ENCODE measurements around the gene ZDHHC19.
A peak's percentile ranks its signal among the peaks of the same experiment; 100 is the strongest.
"Not testable (repeated sequence)": the region's sequence is repeated elsewhere in the genome, so short reads cannot be mapped to it uniquely, and the experiment has no call there.

Gene ZDHHC19

DNA sequence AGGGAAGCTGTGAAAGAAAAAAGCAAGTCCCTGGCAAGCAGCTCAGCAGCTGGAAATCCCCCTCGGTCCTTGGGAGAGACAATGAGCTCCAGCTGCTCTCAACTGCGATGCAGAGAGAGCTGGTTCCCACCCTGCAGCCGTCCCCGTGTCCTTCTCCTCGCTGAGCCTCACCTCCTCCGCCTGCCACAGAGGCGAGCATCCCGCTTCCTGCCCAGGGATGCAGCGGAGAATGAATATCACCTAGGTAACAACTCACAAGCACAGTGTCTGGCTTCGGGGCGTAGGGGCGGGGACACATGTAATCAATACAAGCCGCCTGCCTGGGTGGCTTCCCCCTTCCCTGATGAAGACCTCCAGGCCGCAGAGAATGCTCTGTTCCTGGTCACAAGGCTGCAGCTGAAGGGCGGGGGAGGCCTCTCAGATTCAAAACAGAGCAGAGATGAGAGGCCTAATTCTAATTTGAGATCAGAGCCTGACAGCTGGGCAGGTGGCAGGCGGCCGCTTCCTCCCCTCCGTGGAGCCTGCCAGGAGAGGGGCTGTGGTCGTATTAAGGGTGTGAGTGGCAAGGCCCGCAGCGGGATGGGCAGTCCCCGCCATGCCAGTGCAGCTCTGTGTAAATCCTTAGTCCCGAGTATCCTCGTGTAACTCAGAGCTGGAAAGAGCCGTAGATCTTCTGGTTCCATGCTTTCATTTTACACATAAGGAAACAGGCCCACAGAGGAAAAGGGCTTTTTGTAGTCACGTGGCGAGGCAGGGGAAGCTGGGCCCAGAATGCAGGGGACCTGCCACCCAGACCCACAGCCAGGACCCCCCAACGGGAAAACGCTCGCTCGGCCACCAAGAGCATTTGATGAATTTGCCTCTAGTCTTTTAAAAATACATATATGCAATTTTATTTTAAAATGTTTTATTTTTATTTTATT is 24.3 kb downstream of the ZDHHC19 start:
- Histone ChIP-seq H3K4me1 (ENCODE audit: control insufficient read depth in 2 of 2, insufficient read depth in 1 of 2, low read depth in 1 of 2, low read length in 2 of 2) (peaks cover 9 to 10% of the 10 kb centered on the region in 2 donors), H3K79me1 (ENCODE audit: low read depth, low read length) (no peaks in the 10 kb centered on the region), H3K36me3 (replicated peaks in 1 of 2; ENCODE audit: control insufficient read depth in 2 of 2, insufficient read depth in 2 of 2, low read length in 2 of 2) (no peaks in the 10 kb centered on the region), H3K4me3 (ENCODE audit: low read length in 2 of 2) (peak overlapping the region; percentile 13 to 31), H3K4me2 (ENCODE audit: insufficient read depth, low read length, poor library complexity, severe bottlenecking) (peak overlapping the region; percentile 68), H2BK5ac (ENCODE audit: low read length) (peak overlapping the region; percentile 35), H3K23ac (ENCODE audit: low read depth, low read length, poor library complexity) (peak overlapping the region; percentile 80), H2BK12ac (ENCODE audit: low read length) (peak overlapping the region; percentile 22), H2BK15ac (ENCODE audit: low read length) (peak overlapping the region; percentile 58), H4K91ac (ENCODE audit: low read depth, low read length, poor library complexity) (no peak overlapping the region), H4K8ac (ENCODE audit: low read depth, low read length) (no peak overlapping the region), H3K27me3 (ENCODE audit: control insufficient read depth in 3 of 3, insufficient read depth in 3 of 3, low read depth in 1 of 3, low read length in 3 of 3) (no peaks in the 10 kb centered on the region), H3K14ac (ENCODE audit: low read length) (no peak overlapping the region), H2AFZ (ENCODE audit: low read length) (peak overlapping the region; percentile 85), H3K9me3 (replicated peaks in 1 of 2; ENCODE audit: control insufficient read depth in 2 of 2, insufficient read depth in 1 of 2, low read depth in 1 of 2, low read length in 2 of 2) (no peaks in the 10 kb centered on the region), H3K9ac (ENCODE audit: low read depth, low read length, poor library complexity) (no peak overlapping the region), H2AK5ac (ENCODE audit: low read depth, low read length) (peak overlapping the region; percentile 32), H2BK120ac (ENCODE audit: low read depth, low read length) (no peak overlapping the region), H3K27ac (replicated peaks; ENCODE audit: low read length) (no peak overlapping the region), H3K18ac (ENCODE audit: low read length) (peak overlapping the region; percentile 64), H3K4ac (ENCODE audit: low read length) (no peak overlapping the region)
- peak; percentile 61 for DNase-seq (ENCODE audit: low spot score)
- no CpG with 5 or more reads among the region's 31 CpGs for WGBS, 2 donors (ENCODE audit: extremely low coverage in 2 of 2, insufficient read length in 2 of 2, insufficient replicate concordance in 1 of 2)

DNA sequence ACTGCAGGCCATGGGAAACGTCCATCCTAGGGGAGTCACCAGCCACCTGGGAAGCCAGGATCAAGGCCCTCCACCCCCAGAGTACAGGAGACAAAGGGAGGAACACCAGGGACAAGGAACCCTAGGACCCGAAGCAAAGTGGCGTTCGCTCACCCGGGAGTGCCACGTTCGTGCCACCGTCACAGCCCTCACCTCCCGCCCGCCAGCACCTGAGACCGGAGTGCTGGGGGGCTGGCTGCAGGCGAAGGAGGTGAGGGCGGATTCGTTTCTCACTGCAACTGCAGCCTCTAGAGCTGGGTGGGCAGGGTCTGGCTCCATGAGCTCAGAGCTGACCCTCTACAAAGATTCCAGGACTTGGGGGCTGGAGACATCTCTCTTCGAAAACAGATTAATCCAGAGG is 26.3 kb downstream of the ZDHHC19 start:
- Histone ChIP-seq H3K4me3 (ENCODE audit: low read length in 2 of 2) (no peak overlapping the region), H3K79me1 (ENCODE audit: low read depth, low read length) (no peaks in the 10 kb centered on the region), H3K4ac (ENCODE audit: low read length) (no peak overlapping the region), H3K4me2 (ENCODE audit: insufficient read depth, low read length, poor library complexity, severe bottlenecking) (no peak overlapping the region), H3K27ac (replicated peaks; ENCODE audit: low read length) (no peak overlapping the region), H3K23ac (ENCODE audit: low read depth, low read length, poor library complexity) (no peak overlapping the region), H2BK12ac (ENCODE audit: low read length) (peak overlapping the region; percentile 4), H2BK5ac (ENCODE audit: low read length) (no peak overlapping the region), H2BK15ac (ENCODE audit: low read length) (peak overlapping the region; percentile 93), H4K91ac (ENCODE audit: low read depth, low read length, poor library complexity) (no peak overlapping the region), H4K8ac (ENCODE audit: low read depth, low read length) (no peak overlapping the region), H2AFZ (ENCODE audit: low read length) (no peak overlapping the region), H2BK120ac (ENCODE audit: low read depth, low read length) (no peak overlapping the region), H3K9me3 (replicated peaks in 1 of 2; ENCODE audit: control insufficient read depth in 2 of 2, insufficient read depth in 1 of 2, low read depth in 1 of 2, low read length in 2 of 2) (no peaks in the 10 kb centered on the region), H3K18ac (ENCODE audit: low read length) (no peak overlapping the region), H2AK5ac (ENCODE audit: low read depth, low read length) (peak overlapping the region; percentile 53), H3K4me1 (ENCODE audit: control insufficient read depth in 2 of 2, insufficient read depth in 1 of 2, low read depth in 1 of 2, low read length in 2 of 2) (peaks cover 10 to 12% of the 10 kb centered on the region in 2 donors), H3K14ac (ENCODE audit: low read length) (peak overlapping the region; percentile 63), H3K36me3 (replicated peaks in 1 of 2; ENCODE audit: control insufficient read depth in 2 of 2, insufficient read depth in 2 of 2, low read length in 2 of 2) (no peaks in the 10 kb centered on the region), H3K27me3 (ENCODE audit: control insufficient read depth in 3 of 3, insufficient read depth in 3 of 3, low read depth in 1 of 3, low read length in 3 of 3) (no peaks in the 10 kb centered on the region), H3K9ac (ENCODE audit: low read depth, low read length, poor library complexity) (no peak overlapping the region)
- no CpG with 5 or more reads among the region's 15 CpGs for WGBS, 2 donors (ENCODE audit: extremely low coverage in 2 of 2, insufficient read length in 2 of 2, insufficient replicate concordance in 1 of 2)
- DNase-seq (ENCODE audit: low spot score): no peak

DNA sequence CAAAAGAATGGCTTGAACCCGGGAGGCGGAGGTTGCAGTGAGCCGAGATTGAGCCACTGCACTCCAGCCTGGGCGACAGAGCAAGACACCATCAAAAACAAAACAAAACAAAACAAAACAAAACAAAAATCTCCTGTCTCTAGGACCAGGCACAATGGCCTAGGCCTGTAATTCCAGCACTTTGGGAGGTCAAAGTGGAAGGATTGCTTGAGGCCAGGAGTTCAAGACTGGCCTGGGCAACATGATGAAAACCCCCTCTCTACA is 27.1 kb downstream of the ZDHHC19 start:
- not testable (repeated sequence) for H3K14ac ChIP-seq (ENCODE audit: low read length); H3K4me2 ChIP-seq (ENCODE audit: insufficient read depth, low read length, poor library complexity, severe bottlenecking); H3K23ac ChIP-seq (ENCODE audit: low read depth, low read length, poor library complexity); H4K91ac ChIP-seq (ENCODE audit: low read depth, low read length, poor library complexity); DNase-seq (ENCODE audit: low spot score); H2BK12ac ChIP-seq (ENCODE audit: low read length); H3K18ac ChIP-seq (ENCODE audit: low read length); H3K9me3 ChIP-seq (replicated peaks in 1 of 2; ENCODE audit: control insufficient read depth in 2 of 2, insufficient read depth in 1 of 2, low read depth in 1 of 2, low read length in 2 of 2); H2BK120ac ChIP-seq (ENCODE audit: low read depth, low read length); H3K36me3 ChIP-seq (replicated peaks in 1 of 2; ENCODE audit: control insufficient read depth in 2 of 2, insufficient read depth in 2 of 2, low read length in 2 of 2); H4K8ac ChIP-seq (ENCODE audit: low read depth, low read length); H2BK15ac ChIP-seq (ENCODE audit: low read length); H2BK5ac ChIP-seq (ENCODE audit: low read length); H3K27ac ChIP-seq (replicated peaks; ENCODE audit: low read length); H2AK5ac ChIP-seq (ENCODE audit: low read depth, low read length); H3K27me3 ChIP-seq (ENCODE audit: control insufficient read depth in 3 of 3, insufficient read depth in 3 of 3, low read depth in 1 of 3, low read length in 3 of 3); H3K9ac ChIP-seq (ENCODE audit: low read depth, low read length, poor library complexity); H3K79me1 ChIP-seq (ENCODE audit: low read depth, low read length); H3K4me3 ChIP-seq (ENCODE audit: low read length in 2 of 2); H3K4ac ChIP-seq (ENCODE audit: low read length); H2AFZ ChIP-seq (ENCODE audit: low read length)
- no CpG with 5 or more reads among the region's 4 CpGs for WGBS, 2 donors (ENCODE audit: extremely low coverage in 2 of 2, insufficient read length in 2 of 2, insufficient replicate concordance in 1 of 2)
- H3K4me1 ChIP-seq (ENCODE audit: control insufficient read depth in 2 of 2, insufficient read depth in 1 of 2, low read depth in 1 of 2, low read length in 2 of 2): peaks cover 16 to 17% of the 10 kb centered on the region in 2 donors

DNA sequence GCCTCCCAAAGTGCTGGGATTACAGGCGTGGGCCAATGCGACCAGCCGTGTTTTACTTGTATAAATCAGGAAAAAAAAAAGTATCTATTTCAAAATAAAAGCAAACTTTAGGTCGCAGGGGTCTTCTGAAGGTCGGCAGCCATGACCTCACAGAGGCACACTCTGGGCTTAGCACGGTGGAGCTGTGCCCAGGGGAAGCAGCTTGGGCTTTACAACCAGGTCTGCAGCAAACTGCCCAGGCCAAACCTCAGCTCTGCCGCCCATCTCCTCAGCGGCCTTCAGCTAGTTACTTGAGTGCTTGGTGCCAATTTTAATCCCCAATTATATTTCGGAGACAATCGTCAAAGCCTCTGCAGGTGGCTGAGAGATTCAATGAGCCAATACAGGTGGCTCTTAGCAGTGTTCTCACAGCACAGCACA is 30.1 kb downstream of the ZDHHC19 start:
- no CpG with 5 or more reads among the region's 10 CpGs for WGBS, 2 donors (ENCODE audit: extremely low coverage in 2 of 2, insufficient read length in 2 of 2, insufficient replicate concordance in 1 of 2)
- Histone ChIP-seq H2BK120ac (ENCODE audit: low read depth, low read length) (no peak overlapping the region), H3K9me3 (replicated peaks in 1 of 2; ENCODE audit: control insufficient read depth in 2 of 2, insufficient read depth in 1 of 2, low read depth in 1 of 2, low read length in 2 of 2) (no peaks in the 10 kb centered on the region)

More for the DNA sequence above, 30.1 kb downstream of the ZDHHC19 start:
- no peak overlapping the region for H3K4me3 ChIP-seq (ENCODE audit: low read length in 2 of 2)
- H2BK12ac ChIP-seq (ENCODE audit: low read length): no peak overlapping the region
- no peaks in the 10 kb centered on the region for H3K36me3 ChIP-seq (replicated peaks in 1 of 2; ENCODE audit: control insufficient read depth in 2 of 2, insufficient read depth in 2 of 2, low read length in 2 of 2)
- peak overlapping the region; percentile 65 for H3K18ac ChIP-seq (ENCODE audit: low read length)
- H3K14ac ChIP-seq (ENCODE audit: low read length): no peak overlapping the region
- H3K4me1 ChIP-seq (ENCODE audit: control insufficient read depth in 2 of 2, insufficient read depth in 1 of 2, low read depth in 1 of 2, low read length in 2 of 2): peaks cover 6 to 8% of the 10 kb centered on the region in 2 donors
- no peaks in the 10 kb centered on the region for H3K79me1 ChIP-seq (ENCODE audit: low read depth, low read length)
- no peak for DNase-seq (ENCODE audit: low spot score)
- no peak overlapping the region for H2AFZ ChIP-seq (ENCODE audit: low read length)
- no peak overlapping the region for H2BK15ac ChIP-seq (ENCODE audit: low read length)
- no peak overlapping the region for H3K23ac ChIP-seq (ENCODE audit: low read depth, low read length, poor library complexity)
- no peak overlapping the region for H2BK5ac ChIP-seq (ENCODE audit: low read length)
- H4K91ac ChIP-seq (ENCODE audit: low read depth, low read length, poor library complexity): no peak overlapping the region
- no peak overlapping the region for H4K8ac ChIP-seq (ENCODE audit: low read depth, low read length)
- H3K27me3 ChIP-seq (ENCODE audit: control insufficient read depth in 3 of 3, insufficient read depth in 3 of 3, low read depth in 1 of 3, low read length in 3 of 3): peaks cover 0 to 1% (median 0%) of the 10 kb centered on the region in 3 experiments
- H2AK5ac ChIP-seq (ENCODE audit: low read depth, low read length): no peak overlapping the region
- H3K4me2 ChIP-seq (ENCODE audit: insufficient read depth, low read length, poor library complexity, severe bottlenecking): no peak overlapping the region
- no peak overlapping the region for H3K27ac ChIP-seq (replicated peaks; ENCODE audit: low read length)
- H3K4ac ChIP-seq (ENCODE audit: low read length): no peak overlapping the region
- H3K9ac ChIP-seq (ENCODE audit: low read depth, low read length, poor library complexity): no peak overlapping the region

All from neuronal stem cell (in vitro differentiated cells).